Heart right ventricle (tissue), 16 donors: Measurements from ENCODE around the gene FGFBP2. TPM values are rescaled to one million over a fixed set of nuclear protein-coding genes. Genes with fewer than 3 reads are reported as not detected.
"Not testable (repeated sequence)": the region's sequence is repeated elsewhere in the genome, so short reads cannot be mapped to it uniquely, and the experiment has no call there.

Source experiments
- ATAC-seq, 8 donors: fragments of 200-7000 bp; cut with Tn5 transposase; one replicate each; pipeline ENCODE4 v1.9.1; 2020; ENCODE audit warnings: mild to moderate bottlenecking in 8 of 8, moderate library complexity in 8 of 8, moderate number of reproducible peaks in 1 of 8
- DNase-seq, 2 donors: peaks; one replicate each; pipeline ENCODE4 v3.0.0-alpha.2; 2020
- H3K27ac ChIP-seq, 10 donors: fragments of 200-600 bp; sonication (generic) in 2 of 10; one replicate each; pipeline versions ENCODE4 v1.5.0 to v1.8.0; 2020 to 2022; ENCODE audit warnings: mild to moderate bottlenecking in 3 of 10
- H3K27me3 ChIP-seq, 7 donors: fragments of 200-600 bp; one replicate each; pipeline ENCODE4 v1.8.0; 2021 to 2022; ENCODE audit warnings: mild to moderate bottlenecking in 2 of 7
- H3K36me3 ChIP-seq, 9 donors: fragments of 200-600 bp; sonication (generic) in 1 of 9; one replicate each; pipeline versions ENCODE4 v1.5.0 to v1.8.0; 2020 to 2022; ENCODE audit warnings: mild to moderate bottlenecking in 2 of 9
- H3K4me1 ChIP-seq, 9 donors: fragments of 200-600 bp; sonication (generic) in 1 of 9; one replicate each; pipeline versions ENCODE4 v1.5.0 to v1.8.0; 2020 to 2022; ENCODE audit warnings: mild to moderate bottlenecking in 4 of 9
- H3K4me3 ChIP-seq, 10 donors: fragments of 200-600 bp; sonication (generic) in 2 of 10; one replicate each; pipeline versions ENCODE4 v1.5.0 to v1.8.0; 2020 to 2022; ENCODE audit warnings: mild to moderate bottlenecking in 7 of 10, moderate library complexity in 2 of 10
- H3K9me3 ChIP-seq, 11 donors: fragments of 200-600 bp in 10 of 11; sonication (generic) in 2 of 11; one replicate each; pipeline versions ENCODE4 v1.5.0 to v1.8.0; 2013 to 2022; ENCODE audit warnings: mild to moderate bottlenecking in 2 of 11, control low read depth in 1 of 11, moderate library complexity in 1 of 11
- CTCF ChIP-seq, 9 donors: fragments of 200-600 bp; sonication (generic) in 2 of 9; IDR thresholded peaks; one replicate each; pipeline versions ENCODE4 v1.5.0 to v1.8.0; 2021 to 2022; ENCODE audit warnings: antibody characterized with exemption in 9 of 9, mild to moderate bottlenecking in 5 of 9, moderate library complexity in 1 of 9
- WGBS, 2 donors: extraction: QIAGEN DNeasy Blood & Tissue Kit; methylation state at CpG; one replicate each; pipeline ENCODE4 v1.1.7; 2013; ENCODE audit warnings: inconsistent platforms in 1 of 2; 5-methylcytosine and 5-hydroxymethylcytosine counted together
- intact Hi-C, 10 donors: fragments of 100-400 bp; cut with DNase I; formaldehyde crosslinking; loops; one replicate each; pipeline versions ENCODE4 v1.11.1 to v1.14.2; 2022
- polyA plus RNA-seq, 2 donors: library from polyadenylated mRNA; stranded (reverse); fragments of 200-250 nt; gene quantifications; one replicate each; pipeline ENCODE4 v1.2.3, GENCODE V29; 2013
- total RNA-seq, 10 donors: library from RNA; stranded (reverse); fragmentation: NEBNext Ultra II Directional in 3 of 10; extraction: Animal tissue kit (Norgen Biotek cat#: 25700) in 3 of 10; gene quantifications; one replicate each; pipeline versions ENCODE4 v1.2.1 to v1.2.4, GENCODE V29; 2021 to 2023
- donor health status: Arrhythmogenic right ventricular cardiomyopathy.
- donor health status: ischemic (EF 13 %, LVEDD 7.1; RV severe dilation, severe dysfunction).
- donor health status: healthy with polysubstance abuse.
- donor health status: DM: no; HTN: yes; CAD: no.
- donor health status: DM: no; HTN: no; CAD: no.
- donor health status: ischemic (EF 25% LVEDD 6.9; RV normal size, moderate dysfunction).
- donor health status: ischemic (EF 25% LVEDD 5.7; RV mildly dilated, moderate dysfunction).
- donor health status: healthy.
- donor health status: DM: yes; HTN: yes; CAD: no.
- donor health status: Ischemic cardiomyopathy.
- donor health status: ischemic (EF 35%, LVEDD 5.7; RV mildly dilated, moderate dysfunction).
- donor health status: nonischemic (EF 11% LVEDD 7.7; RV severe dilation, severe dysfunction).
- donor health status: DM: yes; HTN: yes; CAD: no.
- donor health status: PGD.
- donor health status: ischemic (EF 29% LVEDD 5.4; RV normal size, mild dysfunction).
- donor health status: nonischemic (EF 23%, LVEDD 6.1; RV moderate dilation, normal function).

Gene FGFBP2
- total and polyA plus RNA-seq, 12 donors, result 0.32 to 15.8 (median 1.6) TPM

- ATAC-seq, result no peak
- Histone ChIP-seq H3K36me3 (no peaks in the 10 kb centered on the region), H3K27me3 (peaks cover 0 to 27% (median 15%) of the 10 kb centered on the region in 7 donors), H3K4me3 (no peak overlapping the region), H3K9me3 (no peaks in the 10 kb centered on the region), H3K4me1 (no peaks in the 10 kb centered on the region), H3K27ac (no peak overlapping the region)
- 30 to 35% methylated on average over 4 of the region's 4 CpGs for WGBS, 2 donors
- no peak for TF ChIP-seq CTCF (IDR thresholded peaks at IDR 0.05)
- no peak for DNase-seq
- intact Hi-C loops, result no loop called here
Observed at GRCh38 chr4:15918484-15919129, 44.4 kb downstream of the FGFBP2 start.

DNA sequence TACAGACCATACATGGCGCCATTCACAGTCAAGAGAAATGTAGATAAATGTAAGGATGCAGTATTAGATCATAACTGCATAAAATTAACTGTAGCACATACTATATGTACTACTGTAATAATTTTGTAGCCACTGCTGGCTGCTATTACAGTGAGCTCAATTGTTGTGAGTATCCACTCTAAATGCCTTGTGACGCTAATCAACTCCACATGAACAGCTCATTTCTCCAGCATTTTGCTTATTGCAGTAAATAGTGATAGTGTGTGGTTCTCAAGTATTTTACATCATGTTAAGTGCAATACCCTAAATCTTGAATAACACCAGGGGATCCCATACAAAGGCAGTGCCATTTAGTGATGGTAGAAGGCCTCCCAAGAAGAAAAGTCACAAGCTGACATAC lies 45.7 kb downstream of the FGFBP2 start:
- no peak overlapping the region for H3K4me3 ChIP-seq

GRCh38 chr4:15916358-15916757 lies 46.6 kb downstream of the FGFBP2 start:
- H3K4me1 ChIP-seq, H3K4me3 ChIP-seq, DNase-seq, H3K9me3 ChIP-seq, H3K27ac ChIP-seq, intact Hi-C loops, H3K36me3 ChIP-seq, ATAC-seq: not testable (repeated sequence)
- 94 to 97% methylated on average over 9 of the region's 9 CpGs for WGBS, 2 donors
- peaks cover 0 to 37% (median 15%) of the 10 kb centered on the region in 7 donors for H3K27me3 ChIP-seq

More for the DNA sequence above, 45.7 kb downstream of the FGFBP2 start:
- peaks cover 0 to 31% (median 15%) of the 10 kb centered on the region in 7 donors for H3K27me3 ChIP-seq
- 84 to 88% methylated on average over 2 of the region's 2 CpGs for WGBS, 2 donors
- H3K4me1 ChIP-seq, result no peaks in the 10 kb centered on the region
- ATAC-seq (no peak), DNase-seq (no peak)
- no peaks in the 10 kb centered on the region for H3K36me3 ChIP-seq
- intact Hi-C loops, result no loop called here
- H3K27ac ChIP-seq, result no peak overlapping the region
- TF ChIP-seq CTCF (IDR thresholded peaks at IDR 0.05), result no peak
- H3K9me3 ChIP-seq, result no peaks in the 10 kb centered on the region

GRCh38 chr4:15914736-15915135 lies 48.2 kb downstream of the FGFBP2 start:
- 80 to 86% methylated on average over 2 of the region's 2 CpGs for WGBS, 2 donors
- TF ChIP-seq CTCF (IDR thresholded peaks at IDR 0.05), result no peak

GRCh38 chr4:15914291-15914690 lies 48.7 kb downstream of the FGFBP2 start:
- 92 to 94% methylated on average over 4 of the region's 4 CpGs for WGBS, 2 donors
- peaks cover 0 to 39% (median 14%) of the 10 kb centered on the region in 7 donors for H3K27me3 ChIP-seq
- no peak for ATAC-seq

More at GRCh38 chr4:15914736-15915135, 48.2 kb downstream of the FGFBP2 start:
- H3K27me3 ChIP-seq, result peaks cover 0 to 40% (median 14%) of the 10 kb centered on the region in 7 donors
- H3K4me1 ChIP-seq, result no peaks in the 10 kb centered on the region
- no peak for DNase-seq
- no peaks in the 10 kb centered on the region for H3K36me3 ChIP-seq
- intact Hi-C loops, result no loop called here
- H3K9me3 ChIP-seq, result no peaks in the 10 kb centered on the region
- ATAC-seq, result no peak
- H3K4me3 ChIP-seq, result no peak overlapping the region
- no peak overlapping the region for H3K27ac ChIP-seq

More at GRCh38 chr4:15914291-15914690, 48.7 kb downstream of the FGFBP2 start:
- no peaks in the 10 kb centered on the region for H3K9me3 ChIP-seq
- no peak for TF ChIP-seq CTCF (IDR thresholded peaks at IDR 0.05)
- H3K27ac ChIP-seq, result no peak overlapping the region
- no peak overlapping the region for H3K4me3 ChIP-seq
- no peaks in the 10 kb centered on the region for H3K4me1 ChIP-seq
- intact Hi-C loops, result no loop called here
- DNase-seq, result no peak
- no peaks in the 10 kb centered on the region for H3K36me3 ChIP-seq
